HG03354 (cell line): Measurements from ENCODE around the gene VWF.

Experiments used
- ATAC-seq: cut with Tn5 transposase; IDR thresholded peaks from one replicate; pipeline ENCODE4 v1.9.1; 2021; ENCODE audit warnings: mild to moderate bottlenecking; ENCODE audit not compliant: unreplicated experiment, poor library complexity, severe bottlenecking

The VWF gene

DNA sequence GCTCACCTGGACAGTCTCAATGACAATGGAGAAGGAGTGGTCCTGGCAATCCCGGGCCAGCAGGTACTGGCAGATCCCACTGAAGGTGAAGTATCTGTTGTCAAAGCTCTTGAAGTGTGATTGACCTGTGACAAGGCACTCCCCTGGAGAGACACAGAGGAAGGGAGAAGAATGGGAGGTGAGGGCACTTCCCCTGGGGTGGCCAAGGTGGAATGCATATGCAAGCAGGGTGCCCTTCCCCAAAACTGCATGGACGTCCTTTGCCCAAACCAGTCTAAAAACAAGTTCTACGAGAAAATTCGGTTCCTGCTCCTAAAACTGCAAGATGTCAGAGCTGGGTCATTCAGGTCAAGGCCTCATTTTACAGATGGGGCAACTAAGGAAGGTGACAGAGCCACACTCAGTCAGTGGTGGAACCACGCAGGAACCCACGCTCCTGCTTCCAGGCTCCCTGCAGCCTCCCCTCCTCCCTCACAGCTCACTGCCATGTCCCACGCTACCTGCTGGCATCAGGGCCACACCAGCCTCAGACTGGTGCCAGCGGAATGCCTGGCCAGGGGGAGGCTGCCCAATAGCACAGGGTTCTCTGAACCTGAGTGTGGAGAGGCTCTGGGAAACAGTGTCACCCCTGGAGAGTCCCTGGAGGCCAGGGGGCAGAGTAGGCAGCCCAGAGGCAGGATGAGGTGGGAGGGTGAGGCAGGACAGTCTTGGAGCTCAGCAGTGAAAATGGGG, 59.2 kb downstream of the VWF start:
- ATAC-seq: no peak

DNA sequence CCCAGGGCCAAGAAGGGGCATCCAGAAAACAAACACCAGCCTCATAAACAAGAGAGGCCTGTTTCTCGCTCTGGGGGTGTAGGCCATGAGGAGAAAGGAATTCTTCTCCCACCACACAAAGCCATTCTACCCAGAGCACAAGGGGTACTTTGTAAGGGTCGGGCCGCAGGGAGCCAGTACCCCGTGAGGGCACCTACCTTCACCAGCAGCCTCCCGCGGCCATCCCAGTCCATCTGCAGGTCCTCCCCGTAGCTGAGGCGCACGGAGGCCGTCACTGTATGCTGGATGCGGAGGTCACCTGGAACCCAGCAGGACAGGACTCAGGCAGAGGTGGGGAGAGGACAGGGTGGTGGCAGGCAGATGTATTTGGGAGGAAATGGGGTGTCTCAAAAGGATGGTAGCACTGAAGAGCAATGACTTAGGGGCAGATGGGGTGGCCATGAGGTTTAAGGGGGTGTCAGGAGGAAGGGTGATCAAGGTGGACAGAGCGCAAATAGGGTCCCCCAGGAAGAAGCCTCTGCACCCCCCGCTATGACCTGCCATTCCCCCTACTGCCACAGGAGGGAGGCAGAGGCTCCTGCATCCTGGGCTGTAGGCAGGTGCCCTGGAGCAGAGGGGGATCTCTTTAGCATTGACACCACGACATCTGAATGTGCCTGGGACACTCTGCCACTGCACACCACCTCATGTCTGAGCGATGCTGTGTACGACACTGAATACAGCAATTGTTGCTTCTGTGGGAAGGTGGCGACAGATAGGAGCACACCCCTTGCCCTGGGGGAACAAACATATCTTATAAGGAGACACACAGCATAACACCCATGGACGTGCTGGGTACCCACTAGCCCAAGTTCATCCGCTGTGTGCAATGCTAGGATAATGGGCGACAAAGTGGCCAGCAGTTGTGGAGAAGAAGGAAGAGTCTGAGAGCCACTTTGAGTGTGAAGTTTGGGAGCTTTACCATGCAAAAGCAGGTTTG, 61.4 kb downstream of the VWF start:
- ATAC-seq: no peak

DNA sequence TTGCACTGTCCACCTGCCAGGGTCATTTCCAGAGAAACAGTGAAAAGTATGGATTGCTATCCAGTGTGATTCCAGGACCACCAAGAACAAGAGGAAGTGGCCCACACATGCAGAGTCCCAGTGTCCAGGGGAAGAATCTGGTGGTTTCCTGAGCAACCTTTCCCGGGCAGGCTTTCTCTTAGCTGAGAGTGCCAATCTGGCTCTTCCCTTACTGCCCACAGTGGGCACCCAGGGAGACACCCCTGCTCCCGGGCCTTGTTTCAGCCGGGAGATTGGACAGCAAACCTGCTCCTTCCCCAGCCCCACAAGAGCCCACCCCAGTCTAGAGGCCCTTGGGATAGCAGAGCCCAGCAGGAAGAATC, 62.1 kb downstream of the VWF start:
- no peak for ATAC-seq

DNA sequence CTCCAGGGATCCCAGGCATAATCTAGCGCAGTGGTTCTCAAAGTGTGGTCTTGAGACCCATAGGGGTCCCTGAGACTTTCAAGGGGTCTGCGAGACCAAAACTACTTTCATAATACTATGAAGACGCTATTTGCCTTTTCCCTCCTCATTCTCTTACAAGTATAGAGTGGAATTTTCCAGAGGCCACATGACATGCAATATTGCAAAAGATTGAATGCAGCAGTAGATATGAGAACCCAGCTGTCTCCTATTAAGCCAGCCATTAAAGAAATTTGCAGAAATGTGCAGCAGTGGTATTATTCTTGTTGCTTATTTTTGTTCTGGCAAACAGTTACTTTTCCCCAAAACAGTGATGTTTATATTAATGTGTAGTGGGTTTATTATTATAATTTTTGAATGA, 62.8 kb downstream of the VWF start:
- ATAC-seq: no peak

DNA sequence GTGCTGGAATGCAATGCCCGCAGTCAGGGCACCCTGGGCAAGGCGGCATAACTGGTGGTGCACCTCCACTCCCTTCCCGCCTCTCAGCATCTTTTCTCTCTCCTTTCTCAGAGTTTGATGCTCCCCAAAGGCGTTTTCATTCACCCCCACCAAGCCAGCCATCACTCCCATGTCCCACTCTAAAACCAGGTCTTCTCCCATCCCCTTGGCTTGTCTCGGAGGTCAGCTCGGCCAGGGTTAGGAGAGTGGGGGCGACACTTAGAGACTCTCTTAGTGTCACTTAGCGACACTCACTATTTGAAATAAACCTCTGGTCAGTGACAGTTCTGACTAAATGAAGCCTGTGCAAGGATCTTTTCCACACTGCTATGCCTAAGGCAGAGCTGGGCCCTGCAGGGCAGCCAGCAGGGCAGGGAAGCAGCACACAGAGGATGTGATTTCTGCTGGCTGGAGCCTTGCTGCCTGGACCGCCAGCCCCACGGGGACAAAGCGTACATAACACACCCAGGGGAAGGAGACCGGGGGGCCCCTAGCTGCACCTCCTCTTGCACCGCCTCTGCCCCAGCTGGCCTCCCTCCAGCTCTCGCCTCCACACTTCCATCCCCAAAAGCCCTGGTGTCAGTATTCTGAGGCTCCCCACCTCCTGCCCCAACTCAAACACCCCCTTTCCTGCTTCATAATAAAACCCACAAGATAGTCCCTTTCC, 64.5 kb downstream of the VWF start:
- no peak for ATAC-seq

DNA sequence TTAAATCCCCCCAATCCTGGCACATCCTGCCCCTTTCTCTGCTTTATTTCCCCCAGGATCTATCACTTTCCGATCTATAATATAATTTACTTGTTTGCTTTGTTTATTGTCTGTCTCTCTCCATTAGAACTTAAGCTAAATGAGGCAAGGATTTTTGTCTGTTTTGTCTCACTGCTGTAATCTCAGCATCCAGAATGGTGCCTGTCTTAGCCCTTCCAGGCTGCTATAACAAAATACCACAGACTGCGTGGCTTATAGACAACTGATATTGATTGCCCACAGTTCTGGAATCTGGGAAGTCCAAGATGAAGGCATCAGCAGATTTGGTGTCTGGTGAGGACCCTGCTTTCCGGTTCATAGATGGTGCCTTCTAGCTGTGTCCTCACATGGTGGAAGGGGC, 65.2 kb downstream of the VWF start:
- no peak for ATAC-seq

DNA sequence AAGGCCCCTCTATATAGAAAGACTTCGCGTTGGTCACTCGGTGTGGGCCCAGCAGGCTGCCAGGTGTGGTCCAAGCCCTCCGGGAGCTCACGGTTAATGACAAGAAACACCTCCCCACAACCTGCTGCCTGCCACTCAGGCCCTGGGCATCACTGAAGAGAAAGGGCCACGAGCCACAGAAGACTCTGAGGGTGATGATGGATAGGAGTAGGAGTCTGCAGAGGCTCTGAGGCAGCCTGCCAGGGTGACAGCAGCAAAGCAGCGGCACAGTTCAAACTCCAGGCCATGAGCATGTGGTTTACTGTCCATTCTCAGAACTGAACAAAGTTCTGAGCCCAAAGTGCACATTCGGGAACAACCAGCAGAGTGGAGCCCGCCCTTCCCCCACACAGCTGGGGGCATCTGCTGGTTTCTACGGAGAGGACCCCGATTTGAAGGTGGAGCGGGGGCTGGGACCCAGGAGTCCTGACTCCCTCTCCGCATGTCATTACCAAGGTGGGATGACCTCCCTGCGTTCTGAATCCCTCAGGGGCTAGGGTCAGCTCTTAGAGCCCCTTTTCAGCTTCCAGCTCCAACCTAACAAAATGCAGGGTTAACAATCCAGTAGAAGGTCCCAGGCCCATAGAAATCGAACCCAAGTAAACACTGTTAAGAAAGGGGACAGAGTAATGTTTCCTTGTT, 65.8 kb downstream of the VWF start:
- no peak for ATAC-seq

DNA sequence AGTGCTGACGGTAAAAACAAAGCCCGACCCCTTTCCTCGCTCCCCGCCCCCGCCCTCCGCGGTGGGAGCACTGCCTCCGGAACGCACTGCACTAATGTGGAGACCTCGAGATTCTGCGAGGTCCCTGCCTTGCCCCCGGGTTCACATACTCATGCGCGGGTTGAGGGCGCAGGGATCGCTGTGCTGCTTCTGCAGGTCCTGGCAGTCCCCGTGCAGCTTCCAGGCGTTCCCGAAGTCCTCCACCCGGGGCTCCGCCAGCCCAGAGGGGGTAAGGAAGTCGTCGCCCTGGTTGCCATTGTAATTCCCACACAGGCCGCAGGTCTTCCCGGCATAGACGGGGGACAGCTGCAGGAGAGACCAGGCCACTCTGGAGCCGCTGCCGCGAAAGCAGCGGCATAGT, 66.8 kb downstream of the VWF start:
- ATAC-seq: no peak

DNA sequence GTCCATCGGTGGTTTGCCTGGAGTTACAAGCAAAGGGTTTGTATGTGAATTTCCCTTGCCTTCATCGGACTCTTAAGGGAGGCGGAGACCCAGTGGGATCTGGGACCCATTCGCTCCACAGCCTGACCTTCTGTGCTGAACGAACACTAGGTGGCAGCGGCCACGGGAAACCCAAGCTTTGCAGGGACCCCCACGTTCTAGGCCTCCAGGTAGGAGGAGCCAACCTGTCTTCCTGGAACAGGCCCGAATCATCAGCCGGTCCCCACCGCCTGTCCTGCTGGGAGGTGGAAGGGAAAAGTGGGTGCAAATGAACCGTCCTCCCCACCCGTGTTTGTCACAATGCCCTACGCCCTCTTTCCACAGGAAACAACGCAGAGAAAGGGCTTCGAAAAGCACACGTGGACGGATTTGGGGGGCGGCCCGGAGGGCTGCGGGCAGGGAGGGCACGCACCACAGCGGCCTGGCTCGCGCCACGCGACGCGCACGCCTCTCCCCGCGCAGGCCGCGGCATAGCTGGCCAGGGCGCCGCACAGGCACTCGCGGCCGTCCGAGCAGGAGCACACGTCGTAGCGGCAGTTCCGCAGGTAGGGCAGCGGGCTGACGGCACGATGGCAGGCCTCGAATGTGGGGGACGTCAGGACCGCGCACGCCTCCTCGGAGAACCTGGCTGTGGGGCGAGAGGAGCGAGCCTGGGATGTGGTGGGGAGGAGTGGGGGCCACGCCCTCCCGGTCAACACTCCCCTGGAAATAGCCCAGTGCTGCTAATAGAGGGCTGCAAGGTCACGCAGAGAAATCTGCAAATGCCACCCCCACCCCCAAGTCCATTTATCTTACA, 67.8 kb downstream of the VWF start:
- ATAC-seq: no peak

DNA sequence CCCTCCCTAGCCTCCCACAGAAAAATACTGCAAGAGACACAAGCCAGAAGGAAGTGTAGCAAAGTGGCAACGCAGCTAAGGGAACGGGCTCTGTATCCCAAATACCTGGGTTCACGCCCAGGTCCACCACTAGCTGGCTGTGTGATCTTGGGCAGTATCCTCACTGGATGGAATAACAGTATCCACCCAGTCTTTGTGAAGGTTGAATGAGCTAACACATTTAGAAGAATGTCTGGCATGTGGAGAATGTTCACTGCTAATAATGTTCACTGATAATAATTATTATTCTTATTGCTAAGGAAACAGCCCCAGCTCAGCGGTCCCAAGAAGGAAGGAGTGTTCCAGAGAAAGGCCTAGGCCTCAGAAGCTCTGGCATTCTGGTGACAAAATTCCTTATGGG, 70.9 kb downstream of the VWF start:
- ATAC-seq: no peak

DNA sequence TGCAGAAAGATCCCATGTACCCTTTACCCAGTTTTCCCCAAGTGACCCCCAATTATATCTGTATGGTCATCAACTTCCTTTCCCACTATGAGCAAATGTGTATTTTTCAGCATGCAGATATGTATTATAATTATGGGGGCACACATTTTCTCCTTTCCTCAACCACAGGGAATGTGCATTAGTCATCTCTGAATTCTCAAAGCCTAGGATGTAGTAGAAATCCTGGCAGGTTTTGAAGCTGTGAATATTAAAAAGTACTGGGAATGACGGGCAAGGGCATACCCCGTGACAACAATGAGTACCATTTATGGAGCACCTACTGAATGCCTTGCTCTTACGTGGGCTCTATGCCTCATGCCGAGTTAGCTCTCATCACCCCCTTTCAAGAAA, 71.5 kb downstream of the VWF start:
- ATAC-seq: no peak

DNA sequence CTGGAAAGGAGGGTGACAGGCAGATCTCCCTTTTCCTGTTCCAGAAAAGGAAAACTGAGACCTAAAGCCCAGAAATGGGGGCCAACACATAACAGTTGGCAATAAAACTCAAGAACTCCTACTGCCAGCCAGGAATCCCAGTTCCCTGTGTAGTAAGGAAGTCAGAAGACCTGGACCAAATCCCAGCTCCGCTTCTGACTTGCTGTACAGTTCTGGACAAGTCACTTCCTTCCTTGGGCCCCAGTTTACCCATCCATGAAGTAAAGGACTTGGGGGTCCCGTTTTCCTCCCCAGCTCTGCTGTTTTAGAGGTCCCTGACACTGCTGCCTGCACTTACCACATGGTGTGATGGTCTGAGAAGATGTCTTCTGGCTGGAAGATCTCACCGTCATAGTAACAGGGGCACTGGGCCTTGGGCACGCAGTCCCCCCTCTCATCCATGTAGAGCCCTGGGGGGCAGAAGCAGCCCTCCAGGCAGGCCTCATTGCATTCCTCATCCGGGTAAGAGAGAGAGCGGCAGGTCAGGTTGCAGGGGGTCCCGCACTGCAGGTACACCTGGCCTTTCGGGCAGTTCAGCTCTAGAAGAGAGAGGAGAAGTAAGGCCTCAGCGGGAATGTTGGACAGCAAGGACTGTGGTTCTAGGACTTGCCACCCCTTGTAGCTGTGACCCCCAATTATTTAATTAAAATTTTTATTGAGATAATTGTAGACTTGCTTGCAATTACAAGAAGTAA, 72.1 kb downstream of the VWF start:
- no peak for ATAC-seq

DNA sequence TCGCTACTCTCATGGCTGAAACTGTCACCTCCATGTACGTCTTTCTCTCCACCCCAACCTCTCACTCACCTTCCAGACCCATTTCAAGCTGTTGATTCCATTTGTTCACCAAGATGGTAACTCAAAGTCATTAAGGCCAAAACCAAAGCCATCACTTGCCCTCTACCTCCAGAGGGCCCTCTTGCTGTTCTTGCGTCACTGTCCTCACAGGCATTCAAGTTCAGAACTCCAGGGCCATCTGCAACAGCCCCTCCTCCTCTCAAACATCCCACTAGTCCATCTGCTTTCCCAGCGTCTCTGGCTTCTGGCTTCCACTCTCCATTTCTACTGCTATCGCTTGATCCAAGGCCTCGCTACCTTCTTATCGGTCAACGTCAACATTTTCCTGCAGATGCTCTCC, 74.5 kb downstream of the VWF start:
- no peak for ATAC-seq

DNA sequence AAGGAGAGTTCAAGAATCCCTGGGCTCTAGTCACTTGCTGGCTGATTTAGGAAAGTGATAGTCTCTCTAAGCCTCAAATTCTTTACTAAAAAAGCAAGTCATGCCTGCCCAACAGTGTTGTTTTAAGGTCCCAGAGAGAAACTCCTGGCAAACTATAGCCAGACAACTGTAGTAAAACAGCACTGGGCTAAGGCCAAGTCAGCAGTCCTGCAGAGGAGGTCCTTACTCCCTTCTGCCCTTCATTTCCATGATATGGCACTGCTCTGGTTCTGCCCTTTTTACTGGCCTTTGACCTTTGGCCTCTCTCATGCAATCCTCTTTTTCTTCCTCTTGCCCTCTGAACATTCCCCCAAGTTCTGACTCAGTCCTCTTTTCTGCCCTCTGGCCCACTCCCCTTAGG, 74.9 kb downstream of the VWF start:
- no peak for ATAC-seq

DNA sequence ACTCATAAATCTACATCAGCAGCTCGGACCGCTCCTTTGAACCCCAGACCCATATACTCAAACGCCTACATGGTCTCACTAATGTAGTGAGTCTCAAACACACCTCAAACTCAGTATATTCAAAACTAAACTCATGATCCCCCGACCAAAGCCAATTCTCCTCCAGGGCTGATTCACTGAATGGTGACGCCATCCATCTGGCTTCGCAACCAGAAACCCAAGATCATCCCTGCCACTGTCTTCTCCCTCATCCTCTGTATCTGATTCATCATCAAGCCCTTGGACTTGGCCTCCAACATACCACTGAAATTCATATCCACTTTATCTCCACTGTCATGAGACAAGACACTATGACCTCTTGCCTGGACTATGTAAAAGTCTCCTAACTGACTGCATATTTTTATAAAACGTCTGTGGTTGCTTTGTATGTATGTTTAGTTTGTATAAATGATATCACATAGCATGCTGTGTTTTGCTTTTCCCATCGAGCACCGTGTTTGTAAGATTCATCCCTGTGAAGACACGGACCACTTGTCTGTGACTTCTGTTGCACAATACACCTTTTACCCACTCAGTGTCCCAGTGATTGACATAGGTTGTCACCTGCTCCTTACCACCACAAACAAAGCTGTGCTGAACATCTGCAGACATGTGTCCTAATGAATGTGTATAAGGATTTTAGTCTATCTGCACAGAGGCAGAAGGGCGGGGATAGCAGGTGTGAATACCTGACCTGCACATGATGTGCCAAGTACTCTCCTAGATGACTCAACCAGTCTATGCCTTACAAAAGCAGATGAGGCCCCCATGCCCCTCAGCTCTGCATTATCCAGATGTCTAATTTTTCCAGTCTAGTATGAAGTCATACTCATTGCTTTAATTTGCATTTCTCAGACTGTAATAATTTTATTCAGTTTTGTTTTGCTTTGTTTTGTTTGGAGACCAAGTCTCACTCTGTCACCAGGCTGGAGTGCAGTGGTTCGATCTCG, 76.9 kb downstream of the VWF start:
- ATAC-seq: no peak

DNA sequence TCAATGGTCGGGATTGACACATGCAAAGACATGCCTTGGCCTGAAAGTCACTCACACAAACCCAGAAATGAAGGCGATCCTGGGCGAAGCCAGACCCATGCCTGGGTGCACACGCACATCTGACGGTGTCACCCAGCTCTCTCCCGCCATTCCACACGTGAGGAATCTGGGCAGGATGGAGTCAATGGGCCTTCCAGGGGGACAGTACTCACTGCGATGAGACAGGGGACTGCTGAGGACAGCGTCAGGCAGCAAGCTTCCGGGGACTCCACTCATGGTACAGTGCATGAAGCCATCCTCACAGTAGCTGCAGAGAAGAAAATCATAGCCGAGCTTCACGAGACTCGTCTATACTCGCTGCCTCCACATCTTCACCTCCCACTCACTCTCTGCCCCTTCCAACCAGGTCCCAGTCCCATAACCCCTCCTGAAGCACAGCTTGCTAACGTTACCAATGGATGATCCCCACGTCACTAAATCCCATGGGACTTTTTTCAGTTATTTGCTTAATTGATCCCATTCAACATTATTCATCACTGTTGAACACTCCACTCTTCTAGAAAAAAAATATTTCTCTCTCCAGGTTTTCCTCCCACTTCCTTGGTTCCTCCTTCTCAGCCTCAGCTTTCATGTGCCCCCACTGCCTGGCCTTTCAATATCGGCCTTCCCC, 77.8 kb downstream of the VWF start:
- ATAC-seq: no peak

DNA sequence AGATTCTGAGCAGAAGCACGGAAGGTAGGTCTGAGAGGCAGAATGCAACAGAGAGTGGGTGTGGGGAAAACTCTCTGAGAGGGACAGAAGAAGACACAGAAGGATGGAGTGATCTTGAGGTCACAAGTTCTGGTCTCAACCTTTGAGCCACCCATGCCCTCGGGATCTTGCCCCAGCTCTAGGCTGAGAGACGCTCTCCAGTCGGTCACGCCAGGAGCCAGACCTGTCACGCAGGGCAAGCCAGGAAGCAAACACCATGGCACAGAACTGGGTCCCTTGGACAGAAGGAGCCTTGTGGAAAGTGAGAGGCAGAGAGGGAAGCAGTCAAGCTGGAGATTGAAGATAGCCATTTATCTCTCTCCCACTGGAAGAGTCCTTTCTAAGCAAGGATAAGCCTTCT, 79.0 kb downstream of the VWF start:
- no peak for ATAC-seq
